GM12878 (cell line): ENCODE data around the gene ZNF18.

ENCODE experiments used
- ASH2L ChIP-seq: fragments of 300-600, 200-600 bp; sonication (generic); IDR thresholded peaks from 2 replicates; pipeline ENCODE4 v1.6.1; 2017; ENCODE audit warnings: low read depth, mild to moderate bottlenecking, borderline replicate concordance
- CHD2 ChIP-seq: IDR thresholded peaks from 2 replicates; pipeline ENCODE4 v1.6.1; 2011; ENCODE audit warnings: low read depth, low read length, improper control_type of control experiment, borderline replicate concordance
- CTCF ChIP-seq, 3 experiments: IDR thresholded peaks in 2 of 3; conservative IDR thresholded peaks in 1 of 3; 2 replicates each; pipeline ENCODE4 v1.5.1; 2011; ENCODE audit warnings: low read depth in 3 of 3, low read length in 3 of 3, mild to moderate bottlenecking in 3 of 3, control low read depth in 2 of 3, moderate library complexity in 2 of 3, inconsistent platforms in 1 of 3, mixed read lengths in 1 of 3; ENCODE audit not compliant: control insufficient read depth in 2 of 3, insufficient read depth in 1 of 3; ENCODE audit errors: extremely low read depth in 1 of 3
- ETV6 ChIP-seq, 2 experiments: fragments of 450-650 bp in 1 of 2; IDR thresholded peaks in 1 of 2; conservative IDR thresholded peaks in 1 of 2; 2 replicates each; pipeline ENCODE4 v1.6.1; 2014; ENCODE audit warnings: antibody characterized with exemption in 1 of 2, borderline replicate concordance in 1 of 2, low read depth in 1 of 2, mild to moderate bottlenecking in 1 of 2, moderate library complexity in 1 of 2
- EZH2 ChIP-seq: IDR thresholded peaks from 2 replicates; pipeline ENCODE4 v1.6.1; 2012; ENCODE audit warnings: low read depth, mild to moderate bottlenecking, control low read depth, inconsistent platforms, low read length, borderline replicate concordance; ENCODE audit not compliant: control insufficient read depth
- FOXM1 ChIP-seq: IDR thresholded peaks from 2 replicates; pipeline ENCODE4 v1.6.1; 2012; ENCODE audit warnings: low read depth, mild to moderate bottlenecking, inconsistent platforms, low read length, moderate library complexity
- HCFC1 ChIP-seq: fragments of 150-350 bp; IDR thresholded peaks from 2 replicates; pipeline ENCODE4 v1.6.1; 2014; ENCODE audit warnings: low read length
- MAX ChIP-seq: IDR thresholded peaks from 2 replicates; pipeline ENCODE4 v1.6.1; 2012; ENCODE audit warnings: low read depth, low read length, improper control_type of control experiment
- POLR2A ChIP-seq: IDR thresholded peaks from 2 replicates; pipeline ENCODE4 v1.6.1; 2011; ENCODE audit warnings: low read depth, mild to moderate bottlenecking, low read length
- RFX5 ChIP-seq: IDR thresholded peaks from 2 replicates; pipeline ENCODE4 v1.6.1; 2011; ENCODE audit warnings: low read depth, low read length, improper control_type of control experiment
- SMARCA5 ChIP-seq: fragments of 450-650 bp; IDR thresholded peaks from 2 replicates; pipeline ENCODE4 v1.6.1; 2017; ENCODE audit warnings: mild to moderate bottlenecking
- ZNF274 ChIP-seq: IDR thresholded peaks from one replicate; pipeline ENCODE4 v1.8.0; 2011; ENCODE audit not compliant: insufficient read length, insufficient read depth
- TF ChIP-seq, protein P1 (sequence below): IDR thresholded peaks from 2 replicates; pipeline ENCODE4 v1.6.1; 2012; ENCODE audit warnings: low read depth, low read length, improper control_type of control experiment
- TF ChIP-seq, protein P2 (sequence below): IDR thresholded peaks from 2 replicates; pipeline ENCODE4 v1.6.1; 2011; ENCODE audit warnings: borderline replicate concordance, low read depth, mild to moderate bottlenecking, moderate library complexity, mixed read lengths, low read length; ENCODE audit not compliant: insufficient read depth; ENCODE audit errors: extremely low read length

DNA sequence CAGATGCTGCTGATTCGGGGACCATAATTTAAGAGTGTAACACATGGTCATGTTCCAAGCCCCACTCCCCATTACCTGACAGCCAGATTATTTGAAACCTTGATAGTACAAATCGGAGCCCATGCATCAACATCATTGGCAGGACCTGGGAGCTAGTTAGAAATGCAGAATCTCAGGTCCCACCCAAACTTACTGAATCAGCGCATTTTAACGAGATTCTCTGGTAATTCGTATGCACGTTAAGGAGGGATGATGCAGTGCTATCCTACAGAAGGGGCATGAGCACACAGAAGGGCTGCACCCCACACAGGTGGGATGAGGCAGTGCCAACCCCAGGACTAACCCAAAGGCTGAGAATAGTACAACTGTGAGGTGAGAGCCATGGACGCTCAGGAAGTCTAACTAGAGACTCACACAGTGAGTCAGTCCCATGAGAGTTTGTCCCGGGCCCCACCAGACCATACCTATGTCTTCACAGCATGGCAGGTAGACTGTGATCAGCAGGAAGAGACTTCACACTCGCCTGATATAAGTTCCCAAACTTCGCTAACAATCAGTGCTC is 64.9 kb downstream of the ZNF18 start:
- no peak for TF ChIP-seq CTCF (IDR thresholded peaks at IDR 0.05 in 2 of 3, conservative IDR thresholded peaks at IDR 0.05 in 1 of 3; ENCODE audit: control insufficient read depth in 2 of 3, extremely low read depth in 1 of 3, insufficient read depth in 1 of 3, low read depth in 3 of 3, low read length in 3 of 3)
- no peak for TF ChIP-seq MAX
- TF ChIP-seq, protein P1, sequence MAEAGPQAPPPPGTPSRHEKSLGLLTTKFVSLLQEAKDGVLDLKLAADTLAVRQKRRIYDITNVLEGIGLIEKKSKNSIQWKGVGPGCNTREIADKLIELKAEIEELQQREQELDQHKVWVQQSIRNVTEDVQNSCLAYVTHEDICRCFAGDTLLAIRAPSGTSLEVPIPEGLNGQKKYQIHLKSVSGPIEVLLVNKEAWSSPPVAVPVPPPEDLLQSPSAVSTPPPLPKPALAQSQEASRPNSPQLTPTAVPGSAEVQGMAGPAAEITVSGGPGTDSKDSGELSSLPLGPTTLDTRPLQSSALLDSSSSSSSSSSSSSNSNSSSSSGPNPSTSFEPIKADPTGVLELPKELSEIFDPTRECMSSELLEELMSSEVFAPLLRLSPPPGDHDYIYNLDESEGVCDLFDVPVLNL, result no peak
- TF ChIP-seq POLR2A, result no peak
- TF ChIP-seq FOXM1, result no peak
- TF ChIP-seq, protein P2, sequence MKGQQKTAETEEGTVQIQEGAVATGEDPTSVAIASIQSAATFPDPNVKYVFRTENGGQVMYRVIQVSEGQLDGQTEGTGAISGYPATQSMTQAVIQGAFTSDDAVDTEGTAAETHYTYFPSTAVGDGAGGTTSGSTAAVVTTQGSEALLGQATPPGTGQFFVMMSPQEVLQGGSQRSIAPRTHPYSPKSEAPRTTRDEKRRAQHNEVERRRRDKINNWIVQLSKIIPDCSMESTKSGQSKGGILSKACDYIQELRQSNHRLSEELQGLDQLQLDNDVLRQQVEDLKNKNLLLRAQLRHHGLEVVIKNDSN, result no peak
- no peak for TF ChIP-seq HCFC1
- TF ChIP-seq SMARCA5, result no peak
- no peak for TF ChIP-seq ETV6 (conservative IDR thresholded peaks at IDR 0.05 in 1 of 2, IDR thresholded peaks at IDR 0.05 in 1 of 2; ENCODE audit: borderline replicate concordance in 1 of 2, low read depth in 1 of 2)
- no peak for TF ChIP-seq EZH2
- TF ChIP-seq CHD2, result no peak
- no peak for TF ChIP-seq ASH2L
- TF ChIP-seq ZNF274, result no peak
- TF ChIP-seq RFX5, result no peak
